IMR-90 (cell line): ENCODE data around the gene TCN1. TPM values are rescaled to one million over a fixed set of nuclear protein-coding genes. Genes with fewer than 3 reads are reported as not detected.

ENCODE experiments used
- ATAC-seq: fragments of 200-7000 bp; cut with Tn5 transposase; 2 replicates; pipeline ENCODE4 v1.9.1; 2020; ENCODE audit warnings: low read depth, mild to moderate bottlenecking, moderate library complexity
- BruUV-seq: library from RNA; stranded (reverse); fragments of 400-500 nt; replicated peaks from 2 replicates; lab custom pipeline; 2021; lab: Mats Ljungman, UMichigan
- CTCF ChIA-PET: fragments of 300-600 bp; formaldehyde crosslinking; extraction: SDS; loops from one replicate; lab custom pipeline; 2021; ENCODE audit warnings: antibody characterized with exemption; lab: Yijun Ruan, JAX
- POLR2A ChIA-PET: fragments of 300-600 bp; sonication (Branson Sonifier 250); formaldehyde crosslinking; loops from one replicate; lab custom pipeline; 2022; ENCODE audit warnings: antibody characterized with exemption; ENCODE audit not compliant: unreplicated experiment; lab: Charles Lee
- DNase-seq: peaks from one replicate; pipeline ENCODE4 v3.0.0; 2013
- H2AFZ ChIP-seq: replicated peaks from 2 replicates; pipeline ENCODE3; 2013; ENCODE audit warnings: low read length, mild to moderate bottlenecking; ENCODE audit not compliant: poor library complexity
- H2AK5ac ChIP-seq: 2 replicates; pipeline ENCODE4 v1.6.1; 2013; ENCODE audit warnings: low read depth, low read length, inconsistent platforms
- H2AK9ac ChIP-seq: replicated peaks from 2 replicates; pipeline ENCODE3; 2013; ENCODE audit warnings: mild to moderate bottlenecking, low read depth, low read length, moderate library complexity; ENCODE audit not compliant: poor library complexity
- H2BK120ac ChIP-seq: 2 replicates; pipeline ENCODE4 v1.6.1; 2013; ENCODE audit warnings: low read depth, low read length, inconsistent platforms
- H2BK15ac ChIP-seq: 3 replicates; pipeline ENCODE4 v1.6.1; 2013; ENCODE audit warnings: low read depth, low read length, inconsistent platforms
- H2BK20ac ChIP-seq: 2 replicates; pipeline ENCODE4 v1.6.1; 2013; ENCODE audit warnings: low read depth, mild to moderate bottlenecking, inconsistent platforms, low read length, moderate library complexity
- H2BK5ac ChIP-seq: 2 replicates; pipeline ENCODE4 v1.6.1; 2013; ENCODE audit warnings: mild to moderate bottlenecking, low read depth, low read length, inconsistent platforms; ENCODE audit not compliant: poor library complexity, severe bottlenecking
- H3K14ac ChIP-seq: replicated peaks from 2 replicates; pipeline ENCODE4 v1.6.1; 2013; ENCODE audit warnings: low read depth, low read length, inconsistent platforms
- H3K18ac ChIP-seq: 2 replicates; pipeline ENCODE4 v1.6.1; 2013; ENCODE audit warnings: low read depth, low read length, control low read depth
- H3K23ac ChIP-seq: 2 replicates; pipeline ENCODE4 v1.6.1; 2013; ENCODE audit warnings: low read depth, low read length, inconsistent platforms
- H3K27ac ChIP-seq: 2 replicates; pipeline ENCODE4 v1.5.1; 2013; ENCODE audit warnings: mild to moderate bottlenecking, control low read depth, low read length; ENCODE audit not compliant: insufficient read depth
- H3K27me3 ChIP-seq: 2 replicates; pipeline ENCODE4 v1.6.1; 2013; ENCODE audit warnings: low read length; ENCODE audit not compliant: control insufficient read depth, insufficient read depth
- H3K36me3 ChIP-seq: 2 replicates; pipeline ENCODE4 v1.6.1; 2013; ENCODE audit warnings: low read length, mixed read lengths; ENCODE audit not compliant: control insufficient read depth, insufficient read depth
- H3K4ac ChIP-seq: 2 replicates; pipeline ENCODE4 v1.6.1; 2013; ENCODE audit warnings: low read depth, low read length, inconsistent platforms
- H3K4me1 ChIP-seq: 2 replicates; pipeline ENCODE4 v1.6.1; 2013; ENCODE audit warnings: low read length, mixed read lengths; ENCODE audit not compliant: control insufficient read depth, insufficient read depth
- H3K4me2 ChIP-seq: 2 replicates; pipeline ENCODE4 v1.6.1; 2013; ENCODE audit warnings: low read depth, mild to moderate bottlenecking, control low read depth, low read length, moderate library complexity
- H3K4me3 ChIP-seq: 2 replicates; pipeline ENCODE4 v1.5.1; 2013; ENCODE audit warnings: low read depth, mild to moderate bottlenecking, control low read depth, low read length, moderate library complexity; ENCODE audit not compliant: insufficient read depth
- H3K56ac ChIP-seq: 2 replicates; pipeline ENCODE4 v1.6.1; 2013; ENCODE audit warnings: low read length, inconsistent platforms; ENCODE audit not compliant: insufficient read depth; ENCODE audit errors: extremely low read depth
- H3K79me1 ChIP-seq, 2 experiments: 2 replicates each; pipeline ENCODE4 v1.6.1; 2013; ENCODE audit warnings: low read length in 2 of 2, inconsistent platforms in 1 of 2, low read depth in 1 of 2
- H3K9ac ChIP-seq: 2 replicates; pipeline ENCODE4 v1.6.1; 2013; ENCODE audit warnings: low read depth, low read length, control low read depth
- H3K9me1 ChIP-seq: 2 replicates; pipeline ENCODE4 v1.6.1; 2013; ENCODE audit warnings: low read length, inconsistent platforms; ENCODE audit not compliant: insufficient read depth
- H3K9me3 ChIP-seq: 2 replicates; pipeline ENCODE4 v1.6.1; 2013; ENCODE audit warnings: low read length; ENCODE audit not compliant: control insufficient read depth, insufficient read depth
- H4K20me1 ChIP-seq: 2 replicates; pipeline ENCODE4 v1.6.1; 2013; ENCODE audit warnings: low read length, inconsistent platforms; ENCODE audit not compliant: insufficient read depth
- H4K5ac ChIP-seq: 2 replicates; pipeline ENCODE4 v1.6.1; 2013; ENCODE audit warnings: mild to moderate bottlenecking, low read depth, low read length, control low read depth
- H4K8ac ChIP-seq, 2 experiments: 2 replicates each; pipeline ENCODE4 v1.6.1; 2013; ENCODE audit warnings: low read depth in 2 of 2, low read length in 2 of 2, control low read depth in 1 of 2, inconsistent platforms in 1 of 2
- H4K91ac ChIP-seq: 2 replicates; pipeline ENCODE4 v1.6.1; 2013; ENCODE audit warnings: low read depth, low read length, inconsistent platforms; ENCODE audit not compliant: insufficient read depth
- BHLHE40 ChIP-seq: fragments of 150-350 bp; IDR thresholded peaks from 2 replicates; pipeline ENCODE4 v1.6.1; 2016; ENCODE audit warnings: mild to moderate bottlenecking, low read depth, low read length
- CEBPB ChIP-seq: IDR thresholded peaks from 2 replicates; pipeline ENCODE4 v1.6.1; 2012; ENCODE audit warnings: low read depth, low read length, improper control_type of control experiment
- FOS ChIP-seq: fragments of 150-350 bp; IDR thresholded peaks from 2 replicates; pipeline ENCODE4 v1.6.1; 2016; ENCODE audit warnings: low read depth, low read length
- MAFK ChIP-seq: IDR thresholded peaks from 2 replicates; pipeline ENCODE4 v1.6.1; 2012; ENCODE audit warnings: low read depth, low read length, improper control_type of control experiment
- MAZ ChIP-seq: IDR thresholded peaks from 2 replicates; pipeline ENCODE4 v1.6.1; 2012; ENCODE audit warnings: low read depth, mild to moderate bottlenecking, low read length, improper control_type of control experiment, moderate library complexity, borderline replicate concordance
- MXI1 ChIP-seq: IDR thresholded peaks from 2 replicates; pipeline ENCODE4 v1.6.1; 2012; ENCODE audit warnings: low read depth, mild to moderate bottlenecking, low read length, moderate library complexity, borderline replicate concordance
- NFE2L2 ChIP-seq: fragments of 150-350 bp; IDR thresholded peaks from 2 replicates; pipeline ENCODE4 v1.6.1; 2016; ENCODE audit warnings: low read depth, mild to moderate bottlenecking, low read length
- POLR2A ChIP-seq: IDR thresholded peaks from 2 replicates; pipeline ENCODE4 v1.6.1; 2012; ENCODE audit warnings: mild to moderate bottlenecking, low read depth, low read length
- RAD21 ChIP-seq: IDR thresholded peaks from 2 replicates; pipeline ENCODE4 v1.6.1; 2012; ENCODE audit warnings: low read length, improper control_type of control experiment
- RCOR1 ChIP-seq: IDR thresholded peaks from 2 replicates; pipeline ENCODE4 v1.6.1; 2012; ENCODE audit warnings: mild to moderate bottlenecking, low read length, improper control_type of control experiment; ENCODE audit not compliant: insufficient replicate concordance
- RFX5 ChIP-seq: IDR thresholded peaks from 2 replicates; pipeline ENCODE4 v1.8.0; 2012; ENCODE audit warnings: low read depth, mild to moderate bottlenecking, low read length, moderate library complexity
- SMC3 ChIP-seq: fragments of 150-350 bp; IDR thresholded peaks from 2 replicates; pipeline ENCODE4 v1.6.1; 2016; ENCODE audit warnings: low read depth, mild to moderate bottlenecking, antibody characterized with exemption, low read length, moderate library complexity
- WGBS, 2 experiments: methylation state at CpG; one replicate each; pipeline versions ENCODE4 v1.1.5 to v1.1.7; 2013; ENCODE audit warnings: missing lambda C conversion rate in 2 of 2; ENCODE audit not compliant: insufficient read length in 1 of 2; ENCODE audit errors: extremely low coverage in 2 of 2; 5-methylcytosine and 5-hydroxymethylcytosine counted together
- dilution Hi-C: fragments of 300-500 bp; cut with HindIII; formaldehyde crosslinking; loops from one replicate; pipeline ENCODE4 v1.14.3; 2018; ENCODE audit warnings: low sequenced_read_pairs; ENCODE audit not compliant: unreplicated experiment
- in situ Hi-C: fragments of 300-500 bp; cut with MboI; formaldehyde crosslinking; loops from 3 replicates; pipeline ENCODE4 v1.14.3; 2019; ENCODE audit warnings: low sequenced_read_pairs, inconsistent platforms, mixed read lengths
- intact Hi-C: fragments of 100-400 bp; cut with micrococcal nuclease; formaldehyde crosslinking; loops from 2 replicates; pipeline ENCODE4 v1.10.0; 2022
- polyA plus RNA-seq, 3 experiments: library from polyadenylated mRNA; depleted of rRNA; stranded (reverse); fragments of >200 nt; gene quantifications; 2 replicates each; pipeline ENCODE4 v1.2.3, GENCODE V29; 2012; ENCODE audit warnings: low replicate concordance in 1 of 3
- total RNA-seq: library from RNA; depleted of rRNA; stranded (reverse); fragments of >200 nt; gene quantifications from 2 replicates; pipeline ENCODE4 v1.2.3, GENCODE V29; 2012
- TF ChIP-seq, protein P1 (sequence below): fragments of 150-350 bp; IDR thresholded peaks from 2 replicates; pipeline ENCODE4 v1.6.1; 2016; ENCODE audit warnings: low read depth, mild to moderate bottlenecking, low read length, moderate library complexity, borderline replicate concordance
- TF ChIP-seq, protein P2 (sequence below): fragments of 150-350 bp; IDR thresholded peaks from 2 replicates; pipeline ENCODE4 v1.6.1; 2017; ENCODE audit warnings: mild to moderate bottlenecking, antibody characterized with exemption, low read length, low read depth

Gene TCN1
- total and polyA plus RNA-seq, 2 of the 4 experiments (the other 2 are of a cell fraction), result not detected

DNA sequence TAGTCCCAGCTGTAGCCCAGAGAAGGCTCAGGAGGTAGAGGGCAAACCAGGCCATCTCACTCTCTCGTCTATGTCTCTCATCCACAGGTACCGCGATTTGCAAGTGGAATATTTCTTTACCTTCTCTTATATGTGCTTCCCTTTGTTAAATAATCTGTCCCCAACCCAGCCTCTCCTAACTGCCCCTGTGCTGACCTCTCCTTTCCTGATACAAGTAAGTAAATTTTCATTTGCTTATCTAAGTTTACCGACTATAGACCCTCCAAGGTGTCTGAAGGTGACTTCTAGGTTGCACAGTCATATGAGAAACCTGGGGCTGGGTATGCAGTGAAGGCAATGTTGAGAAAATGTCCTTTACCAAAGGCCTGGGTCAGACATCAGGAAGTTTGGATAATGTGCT, 20.9 kb downstream of the TCN1 start, which contains the start of gene CBLIF:
Gene CBLIF, minus strand, starts transcription at position 101 of the 400 bp plus-strand sequence. Its CDS starts 46 bp downstream, at position 55.
- BruUV-seq, result no TSS peak
- Histone ChIP-seq H3K27me3 (no peaks in the 10 kb centered on the region; the same call in 1 of the 2 replicates), H2BK5ac (no peak within 1 kb of the TSS), H2AK5ac (no peak within 1 kb of the TSS), H3K56ac (no peak within 1 kb of the TSS), H3K9me3 (no peaks in the 10 kb centered on the region), H4K8ac (no peak within 1 kb of the TSS), H3K9me1 (no peaks in the 10 kb centered on the region), H3K23ac (no peak within 1 kb of the TSS), H2AK9ac (no peak within 1 kb of the TSS), H2BK15ac (no peak within 1 kb of the TSS), H4K91ac (no peak within 1 kb of the TSS), H3K4me1 (no peaks in the 10 kb centered on the region), H3K18ac (no peak within 1 kb of the TSS), H3K4me3 (no peak within 1 kb of the TSS), H3K4me2 (no peak within 1 kb of the TSS), H3K79me1 (no peaks in the 10 kb centered on the region), H2AFZ (no peak within 1 kb of the TSS), H3K9ac (no peak within 1 kb of the TSS), H2BK20ac (no peak within 1 kb of the TSS), H3K4ac (no peak within 1 kb of the TSS), H3K14ac (no peak within 1 kb of the TSS), H4K20me1 (no peaks in the 10 kb centered on the region), H3K36me3 (no peaks in the 10 kb centered on the region), H2BK120ac (no peak within 1 kb of the TSS), H3K27ac (no peak within 1 kb of the TSS), H4K5ac (no peak within 1 kb of the TSS)
- DNase-seq, result no peak
- POLR2A ChIA-PET, result no interaction called here
- intact Hi-C loops, result no loop called here
- TF ChIP-seq NFE2L2, result no peak
- TF ChIP-seq, protein P1, sequence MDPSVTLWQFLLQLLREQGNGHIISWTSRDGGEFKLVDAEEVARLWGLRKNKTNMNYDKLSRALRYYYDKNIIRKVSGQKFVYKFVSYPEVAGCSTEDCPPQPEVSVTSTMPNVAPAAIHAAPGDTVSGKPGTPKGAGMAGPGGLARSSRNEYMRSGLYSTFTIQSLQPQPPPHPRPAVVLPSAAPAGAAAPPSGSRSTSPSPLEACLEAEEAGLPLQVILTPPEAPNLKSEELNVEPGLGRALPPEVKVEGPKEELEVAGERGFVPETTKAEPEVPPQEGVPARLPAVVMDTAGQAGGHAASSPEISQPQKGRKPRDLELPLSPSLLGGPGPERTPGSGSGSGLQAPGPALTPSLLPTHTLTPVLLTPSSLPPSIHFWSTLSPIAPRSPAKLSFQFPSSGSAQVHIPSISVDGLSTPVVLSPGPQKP, result no peak
- TF ChIP-seq, protein P2, sequence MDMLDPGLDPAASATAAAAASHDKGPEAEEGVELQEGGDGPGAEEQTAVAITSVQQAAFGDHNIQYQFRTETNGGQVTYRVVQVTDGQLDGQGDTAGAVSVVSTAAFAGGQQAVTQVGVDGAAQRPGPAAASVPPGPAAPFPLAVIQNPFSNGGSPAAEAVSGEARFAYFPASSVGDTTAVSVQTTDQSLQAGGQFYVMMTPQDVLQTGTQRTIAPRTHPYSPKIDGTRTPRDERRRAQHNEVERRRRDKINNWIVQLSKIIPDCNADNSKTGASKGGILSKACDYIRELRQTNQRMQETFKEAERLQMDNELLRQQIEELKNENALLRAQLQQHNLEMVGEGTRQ, result no peak
- no peak for TF ChIP-seq RAD21
- no peak for TF ChIP-seq CEBPB
- TF ChIP-seq POLR2A, result no peak
- TF ChIP-seq RCOR1, result no peak
- no peak for TF ChIP-seq FOS
- TF ChIP-seq RFX5, result no peak
- TF ChIP-seq SMC3, result no peak
- no peak for TF ChIP-seq MXI1
- TF ChIP-seq MAFK, result no peak
- no peak for TF ChIP-seq MAZ
- TF ChIP-seq BHLHE40, result no peak
- CTCF ChIA-PET, result no interaction called here
- no peak for ATAC-seq
- 78% methylated on average over 3 of the region's 4 CpGs; no CpG with 5 or more reads in 1 of the 2 experiments for WGBS, 2 experiments
- dilution Hi-C loops, result no loop called here
- in situ Hi-C loops, result loop anchor here (25.0 kb wide), 1 partner anchor 342 kb away; the partner anchor contains the start of gene MS4A6A
